Uterus (tissue), 4 donors: ENCODE results near the gene VAC14. TPM values are rescaled to one million over a fixed set of nuclear protein-coding genes. Genes with fewer than 3 reads are reported as not detected.
A peak's percentile ranks its signal among the peaks of the same experiment; 100 is the strongest.

Source experiments
- DNase-seq, 2 donors: peaks; one replicate each; pipeline ENCODE4 v3.0.0-alpha.2; 2019 to 2020
- H3K27ac ChIP-seq, 2 donors: fragments of 200-600 bp; sonication (generic); 1 replicate in 1 of 2; 2 replicates in 1 of 2; pipeline ENCODE4 v1.5.1; 2016 to 2018
- H3K27me3 ChIP-seq, 2 donors: fragments of 200-600 bp; sonication (generic); one replicate each; pipeline ENCODE4 v1.5.1; 2018 to 2019; ENCODE audit warnings: control low read depth in 1 of 2
- H3K36me3 ChIP-seq, 2 donors: fragments of 200-600 bp; sonication (generic); one replicate each; pipeline ENCODE4 v1.5.1; 2019; ENCODE audit warnings: control low read depth in 1 of 2
- H3K4me1 ChIP-seq, 2 donors: fragments of 200-600 bp; sonication (generic); one replicate each; pipeline ENCODE4 v1.5.1; 2018 to 2019; ENCODE audit warnings: control low read depth in 1 of 2
- H3K4me3 ChIP-seq, 2 donors: fragments of 200-600 bp; sonication (generic); 1 replicate in 1 of 2; 2 replicates in 1 of 2; pipeline ENCODE4 v1.5.1; 2018 to 2019; ENCODE audit warnings: mild to moderate bottlenecking in 1 of 2
- H3K9me3 ChIP-seq, 2 donors: fragments of 200-600 bp; sonication (generic); one replicate each; pipeline ENCODE4 v1.5.1; 2019; ENCODE audit warnings: control low read depth in 1 of 2
- CTCF ChIP-seq, 4 experiments: fragments of 200-600 bp in 2 of 4; fragments of 450-650 bp in 2 of 4; sonication (generic) in 2 of 4; IDR thresholded peaks; one replicate each; pipeline ENCODE4 v1.5.1; 2016 to 2019; ENCODE audit warnings: antibody characterized with exemption in 4 of 4, mild to moderate bottlenecking in 2 of 4, moderate library complexity in 1 of 4
- POLR2A ChIP-seq, 2 donors: fragments of 450-650 bp; IDR thresholded peaks; one replicate each; pipeline ENCODE4 v1.6.1; 2016; ENCODE audit warnings: antibody characterized with exemption in 2 of 2, mild to moderate bottlenecking in 1 of 2, moderate library complexity in 1 of 2
- intact Hi-C: fragments of 100-400 bp; cut with DNase I; formaldehyde crosslinking; loops from one replicate; pipeline ENCODE4 v1.15.1; 2023; ENCODE audit warnings: low total_unique reads
- total RNA-seq, 4 donors: library from RNA; depleted of rRNA in 3 of 4; stranded (reverse); fragments of >200 nt in 3 of 4; gene quantifications; one replicate each; pipeline versions ENCODE4 v1.1.0 to v1.2.4, GENCODE V29; 2014 to 2023
- donor health status: DM: yes; HTN: yes; CAD: no.

VAC14 gene
- total RNA-seq, 4 donors from 2014 or later: 4.7 to 30.6 (median 17.4) TPM

- Histone ChIP-seq H3K27me3 (no peaks in the 10 kb centered on the region), H3K4me3 (no peak overlapping the region), H3K4me1 (peaks cover 7 to 31% of the 10 kb centered on the region in 2 donors), H3K27ac (peak overlapping the region; percentile 74 to 77), H3K9me3 (no peaks in the 10 kb centered on the region), H3K36me3 (no peaks in the 10 kb centered on the region)
- intact Hi-C loops: loop anchor here (5.0 kb wide), 1 partner anchor 48 kb away; no protein-coding TSS in a partner anchor
- DNase-seq: no peak
- no peak for TF ChIP-seq POLR2A (IDR thresholded peaks at IDR 0.05)
- no peak for TF ChIP-seq CTCF (IDR thresholded peaks at IDR 0.05)
Observed at GRCh38 chr16:70740174-70740913, 60.6 kb downstream of the VAC14 start.

GRCh38 chr16:70739389-70739788, 61.6 kb downstream of the VAC14 start:
- peak overlapping the region; percentile 83 to 85 for H3K27ac ChIP-seq
- no peaks in the 10 kb centered on the region for H3K9me3 ChIP-seq
- no peaks in the 10 kb centered on the region for H3K36me3 ChIP-seq
- no peak overlapping the region for H3K4me3 ChIP-seq
- peaks cover 7 to 31% of the 10 kb centered on the region in 2 donors for H3K4me1 ChIP-seq
- no peak for DNase-seq
- intact Hi-C loops: no loop called here
- TF ChIP-seq CTCF (IDR thresholded peaks at IDR 0.05): no peak
- TF ChIP-seq POLR2A (IDR thresholded peaks at IDR 0.05): no peak
- H3K27me3 ChIP-seq: no peaks in the 10 kb centered on the region

- H3K27ac ChIP-seq: peak overlapping the region; percentile 83 to 85
- TF ChIP-seq POLR2A (IDR thresholded peaks at IDR 0.05): no peak
- peak; percentile 60 to 78 (median 64) for TF ChIP-seq CTCF (IDR thresholded peaks at IDR 0.05)
- H3K27me3 ChIP-seq: no peaks in the 10 kb centered on the region
- DNase-seq: peak; percentile 71 to 72
- H3K36me3 ChIP-seq: no peaks in the 10 kb centered on the region
- H3K4me3 ChIP-seq: no peak overlapping the region
- H3K9me3 ChIP-seq: no peaks in the 10 kb centered on the region
- intact Hi-C loops: no loop called here
- peaks cover 7 to 31% of the 10 kb centered on the region in 2 donors for H3K4me1 ChIP-seq
Observed at GRCh38 chr16:70738083-70738977, 62.6 kb downstream of the VAC14 start.

GRCh38 chr16:70737377-70738082, 63.4 kb downstream of the VAC14 start:
- TF ChIP-seq CTCF (IDR thresholded peaks at IDR 0.05) (no peak), POLR2A (IDR thresholded peaks at IDR 0.05) (peak in 1 of 2 donors; percentile 20)
- Histone ChIP-seq H3K4me3 (no peak overlapping the region), H3K36me3 (no peaks in the 10 kb centered on the region), H3K9me3 (no peaks in the 10 kb centered on the region), H3K4me1 (peaks cover 7 to 31% of the 10 kb centered on the region in 2 donors), H3K27ac (peak overlapping the region; percentile 83 to 85), H3K27me3 (no peaks in the 10 kb centered on the region)
- peak; percentile 67 to 71 for DNase-seq
- intact Hi-C loops: no loop called here
